Tibial nerve (tissue), 4 donors: Measurements from ENCODE around the gene GLS. TPM values are rescaled to one million over a fixed set of nuclear protein-coding genes. Genes with fewer than 3 reads are reported as not detected.

Experiments used
- DNase-seq, 2 donors: peaks; one replicate each; pipeline ENCODE4 v3.0.0-alpha.2; 2019; ENCODE audit warnings: low spot score in 2 of 2
- H3K27ac ChIP-seq, 4 donors: fragments of 200-600 bp; sonication (generic) in 3 of 4; one replicate each; pipeline ENCODE4 v1.5.1; 2017 to 2019; ENCODE audit warnings: mild to moderate bottlenecking in 1 of 4
- H3K27me3 ChIP-seq, 2 donors: fragments of 200-600 bp; sonication (generic) in 1 of 2; one replicate each; pipeline versions ENCODE4 v1.5.1 to v1.6.0; 2017 to 2019
- H3K36me3 ChIP-seq, 3 donors: fragments of 200-600 bp; sonication (generic); one replicate each; pipeline ENCODE4 v1.5.1; 2018 to 2019
- H3K4me1 ChIP-seq, 4 donors: fragments of 200-600 bp; sonication (generic) in 3 of 4; one replicate each; pipeline ENCODE4 v1.5.1; 2017 to 2019
- H3K4me3 ChIP-seq, 4 donors: fragments of 200-600 bp; sonication (generic) in 3 of 4; one replicate each; pipeline ENCODE4 v1.5.1; 2017 to 2019; ENCODE audit warnings: mild to moderate bottlenecking in 1 of 4, moderate library complexity in 1 of 4
- H3K9me3 ChIP-seq, 4 donors: fragments of 200-600 bp; sonication (generic) in 3 of 4; one replicate each; pipeline ENCODE4 v1.5.1; 2017 to 2019
- EP300 ChIP-seq, 2 donors: sonication (generic); formaldehyde crosslinking; IDR thresholded peaks; one replicate each; pipeline ENCODE4 v1.6.1; 2017; ENCODE audit warnings: antibody characterized with exemption in 2 of 2, mild to moderate bottlenecking in 1 of 2
- POLR2A ChIP-seq, 2 donors: fragments of 450-650 bp; IDR thresholded peaks; one replicate each; pipeline ENCODE4 v1.6.1; 2017; ENCODE audit warnings: antibody characterized with exemption in 2 of 2, mild to moderate bottlenecking in 2 of 2, moderate library complexity in 2 of 2
- WGBS, 2 donors: methylation state at CpG; one replicate each; pipeline ENCODE4 v1.1.5; 2018; 5-methylcytosine and 5-hydroxymethylcytosine counted together
- total RNA-seq, 4 donors: library from RNA; depleted of rRNA; stranded (reverse); fragments of >200 nt; gene quantifications; one replicate each; pipeline ENCODE4 v1.1.0, GENCODE V29; 2016
- TF ChIP-seq, protein P1 (sequence below), 5 experiments: fragments of 200-600 bp in 3 of 5; fragments of 450-650 bp in 2 of 5; sonication (generic) in 3 of 5; IDR thresholded peaks; one replicate each; pipeline ENCODE4 v1.5.1; 2016 to 2019; ENCODE audit warnings: antibody characterized with exemption in 5 of 5, mild to moderate bottlenecking in 3 of 5, moderate library complexity in 2 of 5

GLS gene
- total RNA-seq, 4 donors from 2014 or later: 106 to 164 (median 145) TPM

DNA sequence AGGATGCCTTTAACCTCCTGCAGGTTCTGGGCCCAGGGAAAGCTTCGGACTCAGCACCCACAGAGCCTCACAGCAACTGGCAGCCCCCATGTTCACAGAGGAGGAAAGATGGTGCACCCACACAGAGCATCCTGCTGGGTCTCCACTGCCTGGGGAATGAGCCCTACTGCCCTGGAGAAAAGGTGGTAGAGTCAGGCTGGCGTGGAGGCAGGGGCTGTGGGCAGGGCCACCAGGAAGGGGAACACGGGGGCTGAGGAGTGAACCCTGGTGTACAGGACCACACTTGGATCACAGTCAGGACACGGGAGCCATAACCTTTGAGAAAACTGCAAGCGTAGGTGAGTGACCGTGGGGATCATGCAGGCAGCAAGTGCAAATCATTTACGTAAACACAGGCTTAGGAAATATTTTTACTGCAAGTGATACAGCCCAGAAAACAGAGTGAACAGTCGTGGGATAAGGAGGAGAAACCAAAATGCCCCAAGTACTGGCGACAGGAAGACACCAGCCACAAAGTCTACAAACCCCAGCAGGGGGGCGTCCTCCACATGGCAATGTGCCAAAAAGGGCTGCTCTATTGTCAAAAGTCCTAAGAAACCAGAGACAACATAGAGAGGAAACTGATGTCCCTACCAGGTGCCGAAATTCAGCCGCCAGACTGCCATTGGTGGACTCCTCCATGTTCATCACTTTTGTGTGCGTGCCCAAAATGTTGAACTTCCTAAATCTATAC is 105.8 kb downstream of the GLS start:
- Histone ChIP-seq H3K4me1 (no peaks in the 10 kb centered on the region), H3K9me3 (no peaks in the 10 kb centered on the region), H3K27me3 (no peaks in the 10 kb centered on the region), H3K27ac (no peak overlapping the region), H3K36me3 (peaks cover 4 to 99% (median 24%) of the 10 kb centered on the region in 3 donors), H3K4me3 (no peak overlapping the region)
- no peak for DNase-seq
- TF ChIP-seq, protein P1, sequence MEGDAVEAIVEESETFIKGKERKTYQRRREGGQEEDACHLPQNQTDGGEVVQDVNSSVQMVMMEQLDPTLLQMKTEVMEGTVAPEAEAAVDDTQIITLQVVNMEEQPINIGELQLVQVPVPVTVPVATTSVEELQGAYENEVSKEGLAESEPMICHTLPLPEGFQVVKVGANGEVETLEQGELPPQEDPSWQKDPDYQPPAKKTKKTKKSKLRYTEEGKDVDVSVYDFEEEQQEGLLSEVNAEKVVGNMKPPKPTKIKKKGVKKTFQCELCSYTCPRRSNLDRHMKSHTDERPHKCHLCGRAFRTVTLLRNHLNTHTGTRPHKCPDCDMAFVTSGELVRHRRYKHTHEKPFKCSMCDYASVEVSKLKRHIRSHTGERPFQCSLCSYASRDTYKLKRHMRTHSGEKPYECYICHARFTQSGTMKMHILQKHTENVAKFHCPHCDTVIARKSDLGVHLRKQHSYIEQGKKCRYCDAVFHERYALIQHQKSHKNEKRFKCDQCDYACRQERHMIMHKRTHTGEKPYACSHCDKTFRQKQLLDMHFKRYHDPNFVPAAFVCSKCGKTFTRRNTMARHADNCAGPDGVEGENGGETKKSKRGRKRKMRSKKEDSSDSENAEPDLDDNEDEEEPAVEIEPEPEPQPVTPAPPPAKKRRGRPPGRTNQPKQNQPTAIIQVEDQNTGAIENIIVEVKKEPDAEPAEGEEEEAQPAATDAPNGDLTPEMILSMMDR (IDR thresholded peaks at IDR 0.05): no peak
- no peak for TF ChIP-seq POLR2A (IDR thresholded peaks at IDR 0.05)
- TF ChIP-seq EP300 (IDR thresholded peaks at IDR 0.05): no peak
- WGBS, 2 donors: 76 to 83% methylated on average over 13 of the region's 13 CpGs

DNA sequence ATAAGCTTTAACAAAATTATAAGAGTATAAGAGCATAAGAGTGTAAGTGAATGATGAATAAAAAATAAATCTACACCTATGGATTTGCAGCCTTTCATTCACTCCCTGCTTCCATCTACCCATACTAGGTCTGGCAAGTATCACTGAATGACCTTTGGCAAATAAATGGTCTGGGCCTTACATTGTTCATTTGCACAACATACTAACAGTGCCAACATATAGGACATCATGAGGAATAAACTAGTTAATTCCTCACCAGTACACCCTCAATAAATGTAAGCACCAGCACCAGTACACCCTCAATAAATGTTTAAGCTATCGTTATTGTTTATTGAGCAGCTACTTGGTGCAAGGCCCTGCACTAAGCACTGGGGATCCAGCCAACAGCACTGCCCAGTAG is 106.5 kb downstream of the GLS start:
- H3K36me3 ChIP-seq: peaks cover 4 to 99% (median 24%) of the 10 kb centered on the region in 3 donors
- no peaks in the 10 kb centered on the region for H3K9me3 ChIP-seq
- H3K27me3 ChIP-seq: no peaks in the 10 kb centered on the region
- no peak overlapping the region for H3K4me3 ChIP-seq
- DNase-seq: no peak
- H3K27ac ChIP-seq: no peak overlapping the region
- H3K4me1 ChIP-seq: no peaks in the 10 kb centered on the region
- TF ChIP-seq, protein P1 (IDR thresholded peaks at IDR 0.05): no peak
- TF ChIP-seq EP300 (IDR thresholded peaks at IDR 0.05) (no peak), POLR2A (IDR thresholded peaks at IDR 0.05) (no peak)
- 100% methylated on average over 1 of the region's 1 CpG for WGBS, 2 donors

DNA sequence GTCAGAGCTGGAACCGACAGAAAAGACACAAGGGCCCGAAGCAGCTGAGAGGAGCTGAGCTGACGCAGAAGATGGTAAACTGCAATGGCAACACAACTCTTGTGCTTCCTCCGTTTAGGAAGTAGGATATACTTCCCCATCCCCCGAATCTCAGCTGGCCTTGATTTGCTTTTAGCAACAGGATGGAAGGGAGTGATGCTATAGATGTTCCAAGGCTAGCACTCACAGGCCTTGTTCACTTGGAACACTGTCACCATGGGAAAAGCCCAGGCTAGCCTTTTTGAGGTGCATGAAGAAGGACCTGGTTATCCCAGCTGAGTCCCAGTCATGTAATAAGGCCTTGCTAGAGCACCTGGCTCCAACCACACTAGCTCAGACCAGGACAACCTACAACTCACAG is 107.3 kb downstream of the GLS start:
- Histone ChIP-seq H3K9me3 (no peaks in the 10 kb centered on the region), H3K27me3 (no peaks in the 10 kb centered on the region), H3K36me3 (peaks cover 4 to 99% (median 24%) of the 10 kb centered on the region in 3 donors), H3K4me3 (no peak overlapping the region), H3K4me1 (no peaks in the 10 kb centered on the region), H3K27ac (no peak overlapping the region)
- no peak for DNase-seq
- TF ChIP-seq POLR2A (IDR thresholded peaks at IDR 0.05): no peak
- TF ChIP-seq, protein P1 (IDR thresholded peaks at IDR 0.05): no peak
- TF ChIP-seq EP300 (IDR thresholded peaks at IDR 0.05): no peak
- WGBS, 2 donors: 94 to 96% methylated on average over 5 of the region's 5 CpGs

DNA sequence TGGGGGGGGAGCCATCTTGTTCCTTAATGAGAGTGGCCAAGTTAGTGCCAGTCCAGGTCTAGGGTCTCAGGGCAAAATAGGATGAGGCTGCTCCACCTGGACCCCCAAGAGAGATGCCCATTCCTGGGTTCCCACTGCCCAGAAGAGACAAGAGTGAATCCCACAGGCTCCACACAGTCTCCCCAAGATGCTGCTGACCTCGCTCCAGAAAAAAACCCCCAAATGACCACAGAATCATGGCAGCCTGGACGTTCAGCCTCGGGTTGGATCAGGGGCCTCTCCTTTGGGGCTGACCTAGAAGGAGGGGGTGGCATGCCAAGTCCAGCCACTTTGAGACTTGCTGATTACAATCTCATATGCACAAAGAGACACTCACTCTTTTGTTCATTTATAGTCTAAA is 108.3 kb downstream of the GLS start:
- Histone ChIP-seq H3K36me3 (peaks cover 4 to 99% (median 33%) of the 10 kb centered on the region in 3 donors), H3K27ac (no peak overlapping the region), H3K27me3 (no peaks in the 10 kb centered on the region), H3K9me3 (no peaks in the 10 kb centered on the region), H3K4me1 (no peaks in the 10 kb centered on the region), H3K4me3 (no peak overlapping the region)
- no peak for DNase-seq
- 69 to 75% methylated on average over 3 of the region's 3 CpGs for WGBS, 2 donors
- no peak for TF ChIP-seq EP300 (IDR thresholded peaks at IDR 0.05)
- TF ChIP-seq, protein P1 (IDR thresholded peaks at IDR 0.05): no peak
- no peak for TF ChIP-seq POLR2A (IDR thresholded peaks at IDR 0.05)

DNA sequence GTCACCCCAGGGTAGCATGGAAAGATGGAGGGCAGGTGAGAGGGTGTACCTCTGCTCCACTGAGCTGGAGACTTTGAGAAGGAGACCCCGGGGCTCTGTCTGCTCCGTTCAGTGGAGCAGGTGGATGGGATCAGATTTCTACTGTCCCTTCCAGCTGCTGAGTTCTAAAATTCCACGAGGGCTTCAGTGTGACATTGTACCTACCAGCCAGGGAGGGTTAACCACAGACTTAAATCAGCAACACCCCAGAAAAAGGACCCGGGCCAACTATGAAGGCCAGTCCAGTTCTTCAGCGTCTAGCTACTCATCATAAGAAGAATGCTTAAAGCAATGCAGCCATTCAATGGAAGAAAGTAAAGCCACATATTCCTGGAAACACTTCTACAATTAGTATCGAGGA is 109.5 kb downstream of the GLS start:
- peaks cover 0 to 100% (median 44%) of the 10 kb centered on the region in 3 donors for H3K36me3 ChIP-seq
- 84 to 89% methylated on average over 6 of the region's 6 CpGs for WGBS, 2 donors
- TF ChIP-seq POLR2A (IDR thresholded peaks at IDR 0.05): no peak
- TF ChIP-seq, protein P1 (IDR thresholded peaks at IDR 0.05): no peak
- H3K27ac ChIP-seq: no peak overlapping the region
- DNase-seq: no peak
- no peaks in the 10 kb centered on the region for H3K9me3 ChIP-seq
- no peak overlapping the region for H3K4me3 ChIP-seq
- no peaks in the 10 kb centered on the region for H3K4me1 ChIP-seq
- H3K27me3 ChIP-seq: no peaks in the 10 kb centered on the region
